B cell (primary cell): Measurements from ENCODE around the gene CARNS1. TPM values are rescaled to one million over a fixed set of nuclear protein-coding genes. Genes with fewer than 3 reads are reported as not detected.

Experiments used
- ATAC-seq: fragments of 200-7000 bp; cut with Tn5 transposase; one replicate; pipeline ENCODE4 v1.10.0; 2021; ENCODE audit warnings: low read depth, mild to moderate bottlenecking, moderate number of reproducible peaks, moderate library complexity
- CTCF ChIA-PET: fragments of 350-600 bp; sonication (Branson Sonifier 250); formaldehyde crosslinking; loops from one replicate; lab custom pipeline; 2021; ENCODE audit warnings: antibody characterized with exemption, inconsistent platforms; lab: Charles Lee
- POLR2A ChIA-PET: fragments of 350-600 bp; sonication (Branson Sonifier 250); formaldehyde crosslinking; loops from one replicate; lab custom pipeline; 2021; ENCODE audit warnings: antibody characterized with exemption; lab: Charles Lee
- DNase-seq: peaks from one replicate; pipeline ENCODE4 v3.0.0; 2013
- H2AFZ ChIP-seq: 2 replicates; pipeline ENCODE4 v1.6.1; 2012; ENCODE audit warnings: mild to moderate bottlenecking, low read depth, low read length; ENCODE audit not compliant: insufficient read depth, poor library complexity, severe bottlenecking
- H3K27ac ChIP-seq, 2 donors: 1 replicate in 1 of 2; 2 replicates in 1 of 2; pipeline ENCODE4 v1.5.1; 2012 to 2013; ENCODE audit warnings: low read length in 2 of 2, mild to moderate bottlenecking in 2 of 2, moderate library complexity in 1 of 2
- H3K27me3 ChIP-seq, 4 experiments: fragments of 200-600 bp in 1 of 4; sonication (generic) in 1 of 4; replicated peaks in 1 of 4; 1 replicate in 2 of 4; 2 replicates in 2 of 4; pipeline versions ENCODE4 v1.6.1 to v1.7.0; 2013 to 2016; ENCODE audit warnings: low read length in 3 of 4, mild to moderate bottlenecking in 2 of 4, mixed read lengths in 1 of 4, moderate library complexity in 1 of 4; ENCODE audit not compliant: insufficient read depth in 4 of 4, control insufficient read depth in 3 of 4; ENCODE audit errors: control extremely low read depth in 1 of 4
- H3K36me3 ChIP-seq, 2 experiments: replicated peaks in 1 of 2; 1 replicate in 1 of 2; 2 replicates in 1 of 2; pipeline versions ENCODE4 v1.6.1 to v1.7.1; 2013; ENCODE audit warnings: low read length in 1 of 2; ENCODE audit not compliant: insufficient read depth in 2 of 2, control insufficient read depth in 1 of 2; ENCODE audit errors: control extremely low read depth in 1 of 2, extremely low read depth in 1 of 2
- H3K4me1 ChIP-seq, 2 donors: fragments of 200-600 bp in 1 of 2; sonication (generic) in 1 of 2; 1 replicate in 1 of 2; 2 replicates in 1 of 2; pipeline versions ENCODE4 v1.5.1 to v1.6.1; 2013 to 2017; ENCODE audit warnings: low read length in 2 of 2; ENCODE audit not compliant: control insufficient read depth in 2 of 2, insufficient read depth in 2 of 2
- H3K4me2 ChIP-seq: replicated peaks from 2 replicates; pipeline ENCODE3; 2012; ENCODE audit warnings: mild to moderate bottlenecking, low read depth, low read length; ENCODE audit not compliant: poor library complexity, severe bottlenecking
- H3K4me3 ChIP-seq, 5 experiments: fragments of 200-600 bp in 1 of 5; sonication (generic) in 1 of 5; 1 replicate in 3 of 5; 2 replicates in 2 of 5; pipeline versions ENCODE4 v1.5.1 to v1.7.0; 2011 to 2016; ENCODE audit warnings: low read length in 4 of 5, mild to moderate bottlenecking in 4 of 5, low read depth in 2 of 5, control low read depth in 1 of 5, moderate library complexity in 1 of 5; ENCODE audit not compliant: insufficient read depth in 1 of 5; ENCODE audit errors: control extremely low read depth in 1 of 5, extremely low read depth in 1 of 5
- H3K79me2 ChIP-seq: fragments of 200-600 bp; sonication (generic); one replicate; pipeline ENCODE4 v1.6.0; 2016; ENCODE audit warnings: low read length; ENCODE audit not compliant: control insufficient read depth, insufficient read depth
- H3K9ac ChIP-seq: fragments of 200-600 bp; sonication (generic); 2 replicates; pipeline ENCODE4 v1.6.1; 2017; ENCODE audit warnings: mild to moderate bottlenecking, low read length, moderate library complexity
- H3K9me3 ChIP-seq, 3 donors: one replicate each; pipeline versions ENCODE4 v1.6.1 to v1.7.1; 2013; ENCODE audit warnings: low read length in 2 of 3; ENCODE audit not compliant: control insufficient read depth in 2 of 3, insufficient read depth in 1 of 3; ENCODE audit errors: control extremely low read depth in 1 of 3
- H4K20me1 ChIP-seq: 2 replicates; pipeline ENCODE4 v1.6.0; 2012; ENCODE audit warnings: mild to moderate bottlenecking, low read length; ENCODE audit not compliant: insufficient read depth, control insufficient read depth, poor library complexity, severe bottlenecking
- H3K27ac Mint-ChIP-seq: one replicate; pipeline ENCODE4 v1.8.0; 2021; ENCODE audit warnings: mixed read lengths
- H3K27me3 Mint-ChIP-seq: one replicate; pipeline ENCODE4 v1.8.0; 2021; ENCODE audit warnings: mixed read lengths
- H3K4me1 Mint-ChIP-seq: one replicate; pipeline ENCODE4 v1.8.0; 2021; ENCODE audit warnings: mixed read lengths
- H3K4me3 Mint-ChIP-seq: one replicate; pipeline ENCODE4 v1.8.0; 2021; ENCODE audit warnings: mixed read lengths
- H3K9me3 Mint-ChIP-seq: one replicate; pipeline ENCODE4 v1.8.0; 2022; ENCODE audit warnings: mixed read lengths; ENCODE audit not compliant: insufficient read depth
- EZH2 ChIP-seq: IDR thresholded peaks from 2 replicates; pipeline ENCODE4 v1.6.1; 2012; ENCODE audit warnings: borderline replicate concordance, low read depth, mild to moderate bottlenecking, moderate library complexity, low read length; ENCODE audit not compliant: insufficient read depth, poor library complexity, severe bottlenecking
- WGBS: methylation state at CpG from one replicate; pipeline ENCODE4 v1.1.5; 2013; ENCODE audit warnings: missing lambda C conversion rate; ENCODE audit not compliant: insufficient coverage; 5-methylcytosine and 5-hydroxymethylcytosine counted together
- intact Hi-C: fragments of 100-400 bp; cut with micrococcal nuclease; formaldehyde crosslinking; loops from one replicate; pipeline ENCODE4 v1.10.0; 2022
- polyA plus RNA-seq: library from polyadenylated mRNA; depleted of rRNA; stranded (reverse); fragments of >200 nt; gene quantifications from 2 replicates; pipeline ENCODE4 v1.2.3, GENCODE V29; 2012
- total RNA-seq, 2 donors: library from RNA; stranded (reverse); fragments of 120-200 nt in 1 of 2; gene quantifications; 1 replicate in 1 of 2; 2 replicates in 1 of 2; pipeline versions ENCODE4 v1.2.3 to v1.2.4, GENCODE V29; 2013 to 2022
- TF ChIP-seq, protein P1 (sequence below): fragments of 200-600 bp; IDR thresholded peaks from one replicate; pipeline ENCODE4 v1.8.0; 2022; ENCODE audit warnings: antibody characterized with exemption, mild to moderate bottlenecking

Gene CARNS1
- total and polyA plus RNA-seq, 2 donors (not counting 1 experiment from before 2014, with no cell fraction given), result 24.1 to 41.1 TPM

DNA sequence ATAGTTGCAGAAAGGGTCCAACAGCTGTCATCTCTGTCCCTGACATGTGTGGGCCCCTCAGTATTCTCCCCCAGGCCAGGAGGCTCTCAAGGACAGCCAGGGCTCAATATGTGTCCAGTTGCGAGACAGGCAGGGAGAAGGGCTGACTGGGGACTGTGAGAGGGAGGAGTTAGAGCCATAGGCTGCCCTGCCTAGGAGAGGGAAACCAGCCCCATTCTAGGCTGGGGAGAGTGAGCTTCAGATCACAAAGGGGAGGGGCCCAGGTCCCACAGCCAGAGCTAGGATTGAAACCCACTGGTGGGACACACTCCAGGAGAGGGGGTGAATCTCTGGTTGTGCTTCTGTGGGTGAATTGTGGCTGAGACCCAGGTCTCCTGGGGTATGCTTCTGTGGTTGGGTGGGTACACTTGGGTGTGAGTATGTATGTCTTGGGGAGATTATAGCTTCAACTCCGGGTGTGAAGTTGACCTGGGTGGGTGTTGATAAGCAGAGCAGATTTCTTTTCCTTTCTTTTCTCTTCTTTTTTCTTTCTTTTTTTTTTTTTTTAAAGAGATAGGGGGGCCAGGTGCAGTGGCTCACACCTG lies 2.1 kb upstream of the CARNS1 start:
- WGBS, result no CpG with 5 or more reads among the region's 2 CpGs
- Mint-ChIP-seq H3K4me1 (peaks cover 83% of the 10 kb centered on the region), H3K9me3 (no peaks in the 10 kb centered on the region), H3K4me3 (peak overlapping the region; percentile 91), H3K27ac (peak overlapping the region; percentile 100), H3K27me3 (no peaks in the 10 kb centered on the region)
- Histone ChIP-seq H3K36me3 (peaks cover 0 to 13% of the 10 kb centered on the region in 2 experiments), H3K4me2 (peak overlapping the region; percentile 89), H3K9me3 (peaks cover 0 to 2% (median 0%) of the 10 kb centered on the region in 3 donors), H3K9ac (no peak overlapping the region), H3K27me3 (no peaks in the 10 kb centered on the region), H3K27ac (no peak overlapping the region), H2AFZ (no peak overlapping the region), H4K20me1 (peaks cover 1% of the 10 kb centered on the region), H3K4me1 (peaks cover 89 to 95% of the 10 kb centered on the region in 2 donors), H3K4me3 (no peak overlapping the region), H3K79me2 (peaks cover 24% of the 10 kb centered on the region)
- ATAC-seq (no peak), DNase-seq (no peak)
- intact Hi-C loops, result no loop called here
- CTCF ChIA-PET, result interaction anchor here (0.8 to 3.8 kb wide), 11 partner anchors 7 to 92 kb away, joined by 3 to 48 read pairs (median 3); partner anchors contain the start of genes PITPNM1, PPP1CA, PTPRCAP and TBC1D10C
- TF ChIP-seq, protein P1, sequence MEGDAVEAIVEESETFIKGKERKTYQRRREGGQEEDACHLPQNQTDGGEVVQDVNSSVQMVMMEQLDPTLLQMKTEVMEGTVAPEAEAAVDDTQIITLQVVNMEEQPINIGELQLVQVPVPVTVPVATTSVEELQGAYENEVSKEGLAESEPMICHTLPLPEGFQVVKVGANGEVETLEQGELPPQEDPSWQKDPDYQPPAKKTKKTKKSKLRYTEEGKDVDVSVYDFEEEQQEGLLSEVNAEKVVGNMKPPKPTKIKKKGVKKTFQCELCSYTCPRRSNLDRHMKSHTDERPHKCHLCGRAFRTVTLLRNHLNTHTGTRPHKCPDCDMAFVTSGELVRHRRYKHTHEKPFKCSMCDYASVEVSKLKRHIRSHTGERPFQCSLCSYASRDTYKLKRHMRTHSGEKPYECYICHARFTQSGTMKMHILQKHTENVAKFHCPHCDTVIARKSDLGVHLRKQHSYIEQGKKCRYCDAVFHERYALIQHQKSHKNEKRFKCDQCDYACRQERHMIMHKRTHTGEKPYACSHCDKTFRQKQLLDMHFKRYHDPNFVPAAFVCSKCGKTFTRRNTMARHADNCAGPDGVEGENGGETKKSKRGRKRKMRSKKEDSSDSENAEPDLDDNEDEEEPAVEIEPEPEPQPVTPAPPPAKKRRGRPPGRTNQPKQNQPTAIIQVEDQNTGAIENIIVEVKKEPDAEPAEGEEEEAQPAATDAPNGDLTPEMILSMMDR, result no peak
- TF ChIP-seq EZH2, result no peak
- POLR2A ChIA-PET, result interaction anchor here (0.5 to 4.8 kb wide), 14 partner anchors 10 to 1065 kb away, joined by 3 to 79 read pairs (median 6); partner anchors contain the start of genes CLCF1, CORO1B, PPP1CA and PTPRCAP
